Testis (tissue), 2 donors: ENCODE measurements around the gene MAP1S.

Source experiments
- POLR2A ChIP-seq: fragments of 450-650 bp; IDR thresholded peaks from one replicate; pipeline ENCODE4 v1.6.1; 2017; ENCODE audit warnings: antibody characterized with exemption, mild to moderate bottlenecking, moderate library complexity
- TF ChIP-seq, protein P1 (sequence below), 3 experiments: fragments of 450-650 bp in 2 of 3; fragments of 200-600 bp in 1 of 3; sonication (generic) in 1 of 3; IDR thresholded peaks; one replicate each; pipeline ENCODE4 v1.5.1; 2016 to 2019; ENCODE audit warnings: antibody characterized with exemption in 3 of 3, mild to moderate bottlenecking in 2 of 3, moderate library complexity in 1 of 3

DNA sequence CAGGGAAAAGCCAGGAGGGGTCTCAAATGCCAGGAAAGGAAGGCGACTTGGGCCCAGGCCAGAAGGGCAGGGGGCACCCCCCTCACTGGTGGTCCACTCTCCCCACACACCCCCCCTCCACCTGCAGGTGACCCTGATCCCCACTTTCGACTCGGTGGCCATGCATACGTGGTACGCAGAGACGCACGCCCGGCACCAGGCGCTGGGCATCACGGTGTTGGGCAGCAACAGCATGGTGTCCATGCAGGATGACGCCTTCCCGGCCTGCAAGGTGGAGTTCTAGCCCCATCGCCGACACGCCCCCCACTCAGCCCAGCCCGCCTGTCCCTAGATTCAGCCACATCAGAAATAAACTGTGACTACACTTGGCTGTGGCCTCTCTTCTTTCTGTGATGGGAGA, 14.9 kb downstream of the MAP1S start:
- TF ChIP-seq, protein P1, sequence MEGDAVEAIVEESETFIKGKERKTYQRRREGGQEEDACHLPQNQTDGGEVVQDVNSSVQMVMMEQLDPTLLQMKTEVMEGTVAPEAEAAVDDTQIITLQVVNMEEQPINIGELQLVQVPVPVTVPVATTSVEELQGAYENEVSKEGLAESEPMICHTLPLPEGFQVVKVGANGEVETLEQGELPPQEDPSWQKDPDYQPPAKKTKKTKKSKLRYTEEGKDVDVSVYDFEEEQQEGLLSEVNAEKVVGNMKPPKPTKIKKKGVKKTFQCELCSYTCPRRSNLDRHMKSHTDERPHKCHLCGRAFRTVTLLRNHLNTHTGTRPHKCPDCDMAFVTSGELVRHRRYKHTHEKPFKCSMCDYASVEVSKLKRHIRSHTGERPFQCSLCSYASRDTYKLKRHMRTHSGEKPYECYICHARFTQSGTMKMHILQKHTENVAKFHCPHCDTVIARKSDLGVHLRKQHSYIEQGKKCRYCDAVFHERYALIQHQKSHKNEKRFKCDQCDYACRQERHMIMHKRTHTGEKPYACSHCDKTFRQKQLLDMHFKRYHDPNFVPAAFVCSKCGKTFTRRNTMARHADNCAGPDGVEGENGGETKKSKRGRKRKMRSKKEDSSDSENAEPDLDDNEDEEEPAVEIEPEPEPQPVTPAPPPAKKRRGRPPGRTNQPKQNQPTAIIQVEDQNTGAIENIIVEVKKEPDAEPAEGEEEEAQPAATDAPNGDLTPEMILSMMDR (IDR thresholded peaks at IDR 0.05), result no peak
- TF ChIP-seq POLR2A, result no peak
